Ecto neural progenitor cell (in vitro differentiated cells): ENCODE data around the gene HNRNPA2B1.
A peak's percentile ranks its signal among the peaks of the same experiment; 100 is the strongest.
"Not testable (repeated sequence)": the region's sequence is repeated elsewhere in the genome, so short reads cannot be mapped to it uniquely, and the experiment has no call there.

Experiments used
- DNase-seq: peaks from one replicate; pipeline ENCODE4 v3.0.0-alpha.2; 2018; ENCODE audit warnings: low spot score

Gene HNRNPA2B1

GRCh38 chr7:26166684-26167266, 33.8 kb downstream of the HNRNPA2B1 start:
- no peak for DNase-seq

GRCh38 chr7:26165950-26166683, 34.4 kb downstream of the HNRNPA2B1 start:
- no peak for DNase-seq

DNA sequence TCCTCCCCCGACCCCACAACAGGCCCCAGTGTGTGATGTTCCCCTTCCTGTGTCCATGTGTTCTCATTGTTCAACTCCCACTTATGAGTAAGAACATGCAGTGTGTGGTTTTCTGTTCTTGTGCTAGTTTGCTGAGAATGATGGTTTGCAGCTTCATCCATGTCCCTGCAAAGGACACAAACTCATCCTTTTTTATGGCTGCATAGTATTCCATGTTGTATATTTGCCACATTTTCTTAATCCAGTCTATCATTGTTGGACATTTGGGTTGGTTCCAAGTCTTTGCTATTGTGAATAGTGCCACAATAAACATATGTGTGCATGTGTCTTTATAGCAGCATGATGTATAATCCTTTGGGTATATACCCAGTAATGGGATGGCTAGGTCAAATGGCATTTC, 36.7 kb downstream of the HNRNPA2B1 start:
- DNase-seq, result not testable (repeated sequence)

- DNase-seq, result no peak
Measured at GRCh38 chr7:26162431-26162830, 38.1 kb downstream of the HNRNPA2B1 start.

DNA sequence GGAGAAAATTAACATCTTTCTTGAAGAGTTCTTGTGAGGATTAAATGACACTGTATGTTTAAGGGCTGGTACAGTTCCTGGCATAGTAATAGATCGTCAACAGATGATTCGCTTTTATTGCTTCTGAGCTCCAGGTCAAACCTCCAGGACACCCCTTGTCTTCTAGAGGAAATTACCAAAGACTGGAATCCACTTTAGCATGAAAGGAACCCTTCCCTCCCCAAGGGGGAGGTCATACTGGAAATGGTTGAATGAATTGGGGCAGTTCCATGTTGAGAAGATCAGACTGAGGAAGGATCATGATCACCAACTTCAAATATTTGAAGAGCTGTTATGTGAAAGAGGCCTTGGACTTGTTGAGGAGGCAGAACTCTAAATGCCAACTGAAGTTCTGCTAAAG, 39.6 kb downstream of the HNRNPA2B1 start:
- DNase-seq, result no peak

DNA sequence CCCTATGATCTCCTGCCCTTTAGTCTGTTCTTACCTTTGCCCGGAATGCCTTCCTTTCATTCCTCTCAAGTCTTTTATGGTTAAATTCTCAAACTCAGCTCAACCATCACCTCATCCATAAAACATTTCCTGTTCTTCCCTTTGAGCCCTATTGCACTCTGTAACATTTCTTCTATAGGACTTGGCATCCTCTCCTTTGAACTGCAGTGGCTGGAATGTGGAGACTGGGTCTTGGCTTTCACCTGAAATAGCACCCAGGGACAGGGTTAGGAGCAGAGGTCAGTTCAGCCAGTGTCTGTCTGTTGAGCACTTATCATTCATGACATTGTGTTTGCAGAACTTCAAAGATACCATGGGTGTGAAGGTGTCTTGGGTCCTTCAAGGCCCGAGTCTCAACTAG, 41.3 kb downstream of the HNRNPA2B1 start:
- DNase-seq, result no peak

GRCh38 chr7:26157520-26158105, 42.9 kb downstream of the HNRNPA2B1 start:
- DNase-seq, result no peak

DNA sequence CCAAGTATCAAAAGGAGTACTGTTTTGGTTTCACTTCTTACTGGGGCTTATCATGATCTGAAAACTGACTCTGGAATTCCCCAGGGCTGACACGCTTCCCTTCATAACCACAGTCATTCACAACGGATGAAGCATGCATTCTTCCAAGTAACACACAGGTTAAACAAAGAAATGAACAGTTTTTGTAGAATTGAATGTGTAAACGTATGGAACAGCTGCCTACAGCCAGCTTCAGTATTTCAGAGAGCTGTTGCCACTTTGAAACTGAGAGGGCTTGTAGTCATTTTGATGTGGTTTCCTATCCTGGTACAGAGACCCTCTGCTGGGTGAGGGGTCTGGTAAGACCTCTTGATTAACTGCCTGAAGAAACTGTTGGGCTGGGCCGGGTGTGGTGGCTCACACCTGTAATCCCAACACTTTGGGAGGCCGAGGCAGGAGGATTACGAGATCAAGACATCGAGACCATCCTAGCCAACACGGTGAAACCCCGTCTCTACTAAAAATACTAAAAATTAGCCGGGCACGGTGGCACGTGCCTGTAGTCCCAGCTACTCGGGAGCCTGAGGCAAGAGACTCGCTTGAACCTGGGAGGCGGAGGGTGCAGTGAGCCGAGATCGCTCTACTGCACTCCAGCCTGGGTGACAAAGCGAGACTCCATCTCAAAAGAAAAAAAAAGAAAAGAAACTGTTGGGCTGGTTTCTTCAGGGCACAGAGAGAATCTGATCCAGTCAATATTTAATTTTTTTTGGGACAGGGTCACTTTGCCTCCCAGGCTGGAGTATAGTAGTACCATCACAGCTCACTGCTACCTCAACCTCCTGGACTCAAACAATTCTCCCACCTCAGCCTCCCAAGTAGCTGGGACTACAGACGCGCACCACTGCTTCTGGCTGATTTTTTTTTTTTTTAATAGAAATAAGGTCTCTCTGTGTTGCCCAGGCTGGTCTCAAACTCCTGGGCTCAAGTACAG, 43.8 kb downstream of the HNRNPA2B1 start:
- no peak for DNase-seq

DNA sequence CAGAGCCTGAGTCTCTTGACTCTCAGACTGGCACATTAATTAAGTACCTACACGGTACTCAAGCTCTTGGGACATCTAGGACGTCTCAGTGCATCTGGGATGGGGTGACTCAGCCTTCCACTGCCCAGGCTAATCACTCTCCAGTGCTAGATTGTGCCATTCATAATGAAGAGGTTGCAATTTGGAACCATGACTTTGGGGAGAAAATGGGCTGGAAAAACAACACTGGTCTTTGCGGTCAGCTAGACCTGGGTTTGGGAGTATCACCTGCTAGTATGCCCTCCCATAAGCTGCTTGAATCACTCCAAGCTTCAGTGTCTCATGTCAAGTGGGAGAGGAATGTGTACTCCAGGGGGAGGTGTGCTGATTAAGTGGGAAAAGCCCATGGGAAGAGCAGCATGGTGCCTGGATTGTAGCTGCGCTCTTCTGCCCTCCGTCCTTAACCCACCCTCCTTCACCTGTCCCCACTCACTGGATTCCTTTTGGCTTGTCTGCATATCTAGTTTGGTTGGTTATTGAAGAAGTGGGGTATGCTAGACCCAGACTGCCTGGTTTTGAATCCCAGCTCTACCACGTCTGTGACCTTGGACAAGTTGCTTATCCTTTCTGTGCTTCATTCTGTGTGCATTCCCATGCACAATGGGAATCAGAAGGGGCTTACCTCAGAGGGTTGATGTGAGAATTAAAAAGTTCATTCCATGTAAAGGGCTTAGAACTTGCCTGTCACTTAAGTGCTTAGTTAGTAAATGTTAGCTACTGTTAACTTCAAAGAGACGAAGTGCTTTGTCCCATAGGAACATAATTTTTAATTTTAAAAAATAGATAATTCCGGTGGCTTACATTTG, 44.8 kb downstream of the HNRNPA2B1 start:
- no peak for DNase-seq

DNA sequence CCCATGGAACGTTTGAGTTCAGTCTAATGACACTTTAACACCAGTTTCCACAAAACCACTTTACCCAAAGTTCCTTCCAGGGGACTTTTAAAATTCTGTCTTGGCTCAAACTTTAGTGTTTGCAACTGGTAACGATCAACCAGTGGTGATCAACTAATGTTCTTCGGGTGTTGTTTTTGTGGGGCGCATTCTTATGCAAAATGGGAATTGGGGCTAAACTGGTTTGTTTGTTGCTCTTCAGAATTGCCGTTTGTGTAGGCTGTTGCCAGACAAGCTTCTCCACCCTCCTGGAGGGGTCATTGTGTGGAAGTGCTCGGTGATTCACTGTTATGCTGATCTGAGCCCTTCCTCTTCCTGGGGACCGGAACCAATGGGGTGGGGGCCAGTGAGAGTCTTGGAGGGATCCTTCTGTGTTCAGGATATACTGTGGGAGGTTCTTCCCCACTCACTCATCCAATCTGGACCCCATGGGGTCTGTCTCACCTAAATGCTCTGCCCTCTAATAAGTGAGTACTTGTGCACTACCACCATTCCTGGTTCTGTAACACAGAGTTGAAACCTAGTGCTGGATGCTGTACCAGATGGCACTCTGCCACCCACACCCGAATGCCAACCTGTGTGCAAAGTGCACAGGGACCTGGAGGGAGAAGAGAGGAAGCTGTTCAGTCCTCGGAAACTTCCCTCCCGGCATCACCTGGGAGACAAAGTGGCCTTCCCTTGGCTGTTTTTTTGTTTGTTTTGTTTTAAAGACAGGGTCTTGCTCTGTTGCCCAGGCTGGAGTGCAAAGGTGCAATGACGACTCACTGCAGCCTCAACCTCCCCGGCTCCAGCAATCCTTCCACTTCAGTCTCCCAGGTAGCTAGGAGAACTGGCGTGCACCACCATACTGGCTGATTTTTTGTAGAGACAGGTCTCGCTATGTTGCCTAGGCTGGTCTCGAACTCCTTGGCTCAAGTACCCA, 46.4 kb downstream of the HNRNPA2B1 start:
- no peak for DNase-seq

GRCh38 chr7:26153241-26153822, 47.2 kb downstream of the HNRNPA2B1 start:
- DNase-seq, result no peak

DNA sequence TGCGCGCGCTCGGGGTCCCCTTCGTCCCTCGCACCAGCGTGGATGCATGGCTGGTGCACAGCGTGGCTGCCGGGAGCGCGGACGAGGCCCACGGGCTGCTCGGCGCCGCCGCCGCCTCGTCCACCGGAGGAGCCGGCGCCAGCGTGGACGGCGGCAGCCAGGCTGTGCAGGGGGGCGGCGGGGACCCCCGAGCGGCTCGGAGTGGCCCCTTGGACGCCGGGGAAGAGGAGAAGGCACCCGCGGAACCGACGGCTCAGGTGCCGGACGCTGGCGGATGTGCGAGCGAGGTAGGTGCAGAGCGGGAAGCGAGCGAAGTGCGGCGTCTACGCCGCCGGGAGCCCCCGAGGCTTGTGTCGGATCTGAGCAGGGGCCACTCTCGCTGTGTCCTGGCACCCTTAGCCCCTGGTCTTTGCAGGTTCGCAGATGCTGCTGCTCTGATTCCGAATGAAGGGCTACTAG, 47.7 kb downstream of the HNRNPA2B1 start:
- not testable (repeated sequence) for DNase-seq

DNA sequence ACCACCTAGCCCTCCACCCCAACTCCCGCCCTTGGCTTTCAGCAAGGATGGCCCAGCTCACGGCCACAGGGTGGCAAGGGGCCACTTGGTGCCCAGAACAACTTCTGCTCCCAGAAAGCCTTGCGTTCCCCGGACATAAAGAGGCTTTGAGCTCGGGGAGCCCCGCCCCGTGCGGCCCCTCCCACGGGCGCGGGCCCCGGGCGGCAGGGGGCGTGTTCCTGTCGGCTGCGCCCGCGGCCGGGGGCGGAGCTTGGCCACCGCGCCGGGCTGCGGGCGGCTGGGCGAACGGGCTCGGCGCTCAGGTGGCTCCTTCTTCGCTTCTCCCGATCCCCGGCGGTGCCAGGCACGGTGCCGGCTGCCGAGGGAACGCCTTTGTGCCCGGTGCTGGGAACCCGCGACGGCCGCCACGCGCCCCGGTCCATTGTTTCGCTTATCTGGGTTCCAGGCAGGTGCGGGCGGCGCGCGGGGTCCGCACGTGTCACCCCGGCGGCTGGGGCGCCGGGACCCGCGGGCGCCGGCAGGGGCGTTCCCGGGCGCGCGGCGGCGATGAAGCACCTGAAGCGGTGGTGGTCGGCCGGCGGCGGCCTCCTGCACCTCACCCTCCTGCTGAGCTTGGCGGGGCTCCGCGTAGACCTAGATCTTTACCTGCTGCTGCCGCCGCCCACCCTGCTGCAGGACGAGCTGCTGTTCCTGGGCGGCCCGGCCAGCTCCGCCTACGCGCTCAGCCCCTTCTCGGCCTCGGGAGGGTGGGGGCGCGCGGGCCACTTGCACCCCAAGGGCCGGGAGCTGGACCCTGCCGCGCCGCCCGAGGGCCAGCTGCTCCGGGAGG, 48.4 kb downstream of the HNRNPA2B1 start, which contains the start of gene NFE2L3:
Gene NFE2L3, plus strand, starts transcription at position 246 of the 829 bp plus-strand sequence. Its CDS starts 301 bp downstream, at position 547.
- peak; percentile 79 for DNase-seq

DNA sequence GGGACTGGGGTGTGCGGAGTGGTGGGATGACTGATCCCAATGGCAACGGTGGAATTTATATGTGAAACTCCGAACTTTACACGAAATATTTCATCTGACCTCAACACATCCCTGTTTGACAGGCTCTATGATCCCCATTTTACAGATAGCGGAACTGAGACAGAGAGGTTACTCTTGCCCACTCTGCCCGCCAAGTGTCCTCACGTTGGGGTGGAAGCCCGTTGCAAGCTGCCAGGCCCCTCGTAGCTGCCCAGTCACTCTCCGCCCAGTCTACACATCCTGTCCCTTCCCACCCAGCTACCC, 48.9 kb downstream of the HNRNPA2B1 start:
- no peak for DNase-seq

DNA sequence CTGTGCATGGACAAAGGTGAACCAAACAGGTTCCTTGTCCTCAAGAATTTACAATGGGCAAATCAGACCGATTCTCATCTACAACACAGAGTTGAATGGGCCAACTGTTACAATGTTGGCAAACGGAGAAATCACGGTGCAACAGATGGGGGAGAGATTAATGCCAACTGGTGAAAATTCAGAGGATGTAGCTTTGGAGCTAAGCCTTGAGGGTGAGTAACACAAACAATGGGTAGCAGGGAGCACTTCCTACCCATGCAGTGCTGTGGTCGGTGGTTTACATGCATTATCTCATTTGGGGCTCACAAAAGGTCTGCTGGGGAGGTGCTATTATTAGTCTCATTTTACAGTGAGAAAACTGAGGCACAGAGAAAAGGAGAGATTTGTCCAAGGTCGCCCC, 49.5 kb downstream of the HNRNPA2B1 start:
- DNase-seq, result no peak

GRCh38 chr7:26149391-26149977, 51.1 kb downstream of the HNRNPA2B1 start:
- peak; percentile 7 for DNase-seq

- DNase-seq, result not testable (repeated sequence)
Measured at GRCh38 chr7:26148307-26148700, 52.2 kb downstream of the HNRNPA2B1 start.

DNA sequence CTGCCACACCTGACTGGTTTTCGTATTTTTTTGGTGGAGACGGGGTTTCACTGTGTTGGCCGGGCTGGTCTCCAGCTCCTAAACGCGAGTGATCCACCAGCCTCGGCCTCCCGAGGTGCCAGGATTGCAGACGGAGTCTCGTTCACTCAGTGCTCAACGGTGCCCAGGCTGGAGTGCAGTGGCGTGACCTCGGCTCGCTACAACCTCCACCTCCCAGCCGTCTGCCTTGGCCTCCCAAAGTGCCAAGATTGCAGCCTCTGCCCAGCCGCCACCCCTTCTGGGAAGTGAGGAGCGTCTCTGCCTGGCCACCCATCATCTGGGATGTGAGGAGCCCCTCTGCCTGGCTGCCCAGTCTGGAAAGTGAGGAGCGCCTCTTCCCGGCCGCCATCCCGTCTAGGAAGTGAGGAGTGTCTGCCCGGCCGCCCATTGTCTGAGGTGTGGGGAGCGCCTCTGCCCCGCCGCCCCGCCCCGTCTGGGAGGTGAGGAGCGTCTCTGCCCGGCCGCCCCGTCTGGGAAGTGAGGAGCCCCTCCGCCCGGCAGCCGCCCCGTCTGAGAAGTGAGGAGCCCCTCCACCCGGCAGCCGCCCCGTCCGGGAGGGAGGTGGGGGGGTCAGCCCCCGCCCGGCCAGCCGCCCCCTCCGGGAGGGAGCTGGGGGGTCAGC, 52.8 kb downstream of the HNRNPA2B1 start:
- not testable (repeated sequence) for DNase-seq
